ENCODE measurements around the gene TGFA.

TGFA gene

GRCh38 chr2:70461981-70462876 is 91.4 kb downstream of the TGFA start:
- DNase-seq: no peak

GRCh38 chr2:70461414-70461813 is 92.2 kb downstream of the TGFA start:
- no peak for DNase-seq

- DNase-seq: no peak
Measured at GRCh38 chr2:70460333-70460732, 93.3 kb downstream of the TGFA start.

GRCh38 chr2:70458661-70459060 is 95.0 kb downstream of the TGFA start:
- DNase-seq: no peak

- no peak for DNase-seq
Measured at GRCh38 chr2:70456585-70457495, 96.8 kb downstream of the TGFA start.

GRCh38 chr2:70454936-70455544 is 98.6 kb downstream of the TGFA start:
- no peak for DNase-seq

DNA sequence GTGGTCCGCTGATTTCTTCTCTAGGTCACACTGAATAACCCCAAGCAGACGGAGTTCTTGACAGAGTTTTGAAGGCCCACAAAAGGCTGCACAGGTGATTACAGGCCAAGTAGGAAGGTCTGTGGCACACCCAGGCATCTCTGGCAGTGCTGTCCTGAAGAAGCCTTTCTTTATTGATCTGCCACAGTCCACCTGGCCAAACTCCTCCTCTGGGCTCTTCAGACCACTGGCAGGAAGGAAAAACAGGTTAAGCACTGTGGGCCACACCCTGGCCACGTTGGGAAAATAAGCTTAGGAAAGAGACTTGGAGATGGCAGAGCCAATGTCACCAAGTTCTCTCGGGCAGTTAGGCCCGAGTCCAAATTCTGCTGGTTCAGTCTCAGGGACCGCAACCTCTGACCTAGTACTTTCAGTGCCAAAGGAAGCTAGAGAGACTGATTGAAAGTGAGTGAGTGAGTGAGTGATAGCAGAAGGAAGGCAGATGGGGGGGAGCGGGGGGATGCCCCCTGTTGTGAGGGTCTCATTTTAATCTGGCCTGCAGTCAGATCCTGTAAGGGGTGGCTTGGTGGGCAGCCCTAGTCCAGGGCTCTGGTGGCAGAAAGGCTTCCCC is 102.9 kb downstream of the TGFA start:
- DNase-seq: no peak

GRCh38 chr2:70448041-70448440 is 105.6 kb downstream of the TGFA start:
- no peak for DNase-seq

DNA sequence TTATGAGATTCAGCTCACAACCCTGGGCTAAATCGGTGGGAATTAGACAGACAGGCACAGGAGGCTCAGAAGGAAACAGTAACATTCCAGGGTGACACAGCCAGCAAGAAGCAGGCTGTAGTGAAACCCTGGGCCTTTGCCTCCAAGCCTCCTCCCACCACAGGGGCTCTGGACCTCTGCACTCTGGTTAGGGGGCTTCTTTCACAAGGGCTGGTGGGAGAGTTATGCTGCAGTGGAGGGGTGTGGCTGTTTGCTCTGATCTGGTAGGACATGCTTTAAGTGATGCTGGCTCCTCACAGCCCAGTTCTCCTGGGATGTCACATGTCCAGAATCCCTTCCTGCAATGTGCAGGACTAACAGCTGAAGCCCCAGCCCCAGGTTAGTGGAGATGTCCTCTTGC is 109.9 kb downstream of the TGFA start:
- no peak for DNase-seq

- no peak for DNase-seq
Measured at GRCh38 chr2:70443078-70443465, 110.6 kb downstream of the TGFA start.

DNA sequence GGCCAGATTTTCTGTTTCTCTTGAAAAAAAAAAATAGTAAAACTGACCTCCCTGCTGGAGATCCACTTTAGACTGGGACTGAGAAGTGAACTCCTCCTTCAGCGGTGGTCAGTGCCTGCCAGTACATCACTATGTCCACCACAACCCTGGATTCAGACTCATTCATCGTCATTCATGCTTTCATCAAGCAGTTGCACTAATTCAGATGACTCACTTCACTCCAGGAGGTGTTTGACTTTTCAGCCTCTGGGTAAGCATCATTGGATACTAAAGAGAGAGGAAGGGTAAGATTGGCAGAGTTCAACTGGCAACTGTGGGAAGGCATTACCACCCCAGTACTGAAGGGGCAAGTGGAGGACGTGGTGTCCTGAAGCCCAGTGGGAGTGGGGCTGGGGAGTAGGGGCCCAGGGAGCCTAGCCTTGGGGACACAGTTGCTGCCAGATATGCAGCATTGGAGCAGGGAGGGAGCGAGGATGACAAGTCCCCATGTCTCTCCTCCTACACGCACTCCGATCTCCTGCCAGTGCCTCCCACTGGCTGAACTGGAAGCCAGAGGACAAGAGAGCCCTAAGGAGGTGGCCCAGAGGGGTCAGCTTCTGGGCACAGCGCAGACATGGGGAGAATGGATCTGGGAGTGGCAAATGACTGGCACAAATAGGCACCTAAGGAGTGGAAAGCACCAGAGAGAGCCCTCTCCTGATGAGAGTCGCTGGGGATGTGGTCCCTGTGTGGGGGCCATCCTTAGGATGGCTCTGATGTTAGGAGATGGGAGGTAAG is 111.1 kb downstream of the TGFA start:
- no peak for DNase-seq

GRCh38 chr2:70440621-70441020 is 113.0 kb downstream of the TGFA start:
- DNase-seq: no peak

DNA sequence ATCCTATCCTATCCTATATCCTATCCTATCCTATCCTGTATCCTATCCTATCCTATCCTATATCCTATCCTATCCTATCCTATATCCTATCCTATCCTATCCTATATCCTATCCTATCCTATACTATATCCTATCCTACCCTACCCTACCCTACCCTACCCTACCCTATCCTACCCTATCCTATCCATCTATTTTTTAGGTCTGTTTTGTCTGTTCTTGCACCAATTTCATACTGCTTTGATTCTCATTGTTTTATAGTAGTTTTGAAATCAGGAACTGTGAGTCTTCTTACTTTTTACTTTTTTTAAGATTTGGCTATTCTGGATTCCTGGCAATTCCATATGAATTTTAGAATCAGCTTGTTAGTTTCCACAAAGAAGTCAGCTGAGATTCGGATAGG is 118.5 kb downstream of the TGFA start:
- no peak for DNase-seq

GRCh38 chr2:70433315-70433714 is 120.3 kb downstream of the TGFA start:
- DNase-seq: no peak

- no peak for DNase-seq
Measured at GRCh38 chr2:70431716-70432347, 121.8 kb downstream of the TGFA start.

GRCh38 chr2:70426341-70426740 is 127.3 kb downstream of the TGFA start:
- no peak for DNase-seq

DNA sequence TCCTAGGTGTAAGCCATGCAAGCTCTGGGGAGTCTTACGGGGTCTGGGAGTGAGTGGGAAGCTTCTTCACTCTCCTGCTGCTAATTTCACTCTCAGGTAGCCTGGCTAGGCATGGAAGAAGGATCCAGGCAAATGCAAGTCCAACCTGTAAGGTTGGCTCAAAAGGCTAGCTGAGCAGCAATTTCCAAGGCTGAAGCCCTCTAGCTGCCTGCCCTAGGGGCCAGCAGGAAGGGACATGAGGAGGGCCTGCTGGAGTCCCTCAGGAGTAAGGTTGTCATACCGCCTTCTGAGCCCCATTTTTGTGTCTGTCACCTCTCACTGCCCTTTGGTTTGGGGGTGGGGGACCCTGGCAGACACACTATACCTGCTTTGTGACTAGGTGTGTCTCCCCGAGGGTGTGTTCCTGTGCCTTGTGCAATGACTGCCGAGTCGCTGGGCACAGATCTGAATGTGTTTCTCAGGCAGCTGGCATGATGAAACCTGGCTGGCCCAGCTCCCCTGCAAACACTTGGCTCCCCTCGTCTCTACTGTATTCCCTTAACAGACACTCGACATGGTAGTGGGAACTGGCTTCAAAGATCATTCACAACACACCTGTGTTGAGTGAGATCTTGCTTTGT is 127.8 kb downstream of the TGFA start:
- no peak for DNase-seq

DNA sequence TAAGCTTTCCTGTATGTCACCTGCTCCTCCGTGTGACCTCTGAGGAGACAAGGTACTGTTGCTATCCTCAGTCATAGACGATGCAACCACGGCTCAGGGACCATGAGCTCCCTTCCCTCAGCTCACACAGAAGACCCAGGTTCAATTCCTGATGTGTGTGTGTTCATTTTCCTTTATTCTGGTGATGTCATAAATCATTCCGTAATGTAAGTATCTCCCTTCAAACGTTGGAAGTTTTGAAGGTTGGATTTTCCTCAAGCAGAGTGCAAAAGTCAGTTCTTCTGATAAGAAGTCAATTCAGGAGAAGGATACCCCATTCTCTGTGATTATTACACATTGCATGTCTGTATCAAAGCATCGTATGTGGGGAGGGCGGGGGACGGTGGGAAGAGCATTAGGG is 132.9 kb downstream of the TGFA start:
- DNase-seq: no peak

GRCh38 chr2:70420143-70420542 is 133.5 kb downstream of the TGFA start:
- DNase-seq: no peak

GRCh38 chr2:70418514-70418913 is 135.1 kb downstream of the TGFA start:
- DNase-seq: no peak

DNA sequence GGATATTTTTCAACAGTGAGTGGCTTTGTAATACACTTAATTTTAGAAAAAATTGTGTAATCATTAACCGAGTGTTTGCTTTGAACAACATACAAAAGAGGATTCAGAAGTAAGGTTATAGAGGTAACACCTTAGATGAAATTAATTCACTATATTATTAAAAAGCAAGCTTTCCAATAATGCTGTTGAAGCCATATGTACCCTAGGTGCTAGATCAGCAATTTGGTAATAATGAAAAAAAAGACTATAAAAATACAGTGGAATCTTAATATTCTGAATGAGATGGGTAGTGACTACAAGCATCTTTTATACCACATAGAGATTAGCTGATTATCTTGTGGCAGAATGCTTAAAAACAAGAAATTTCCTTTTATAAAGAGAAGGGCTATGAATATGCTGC is 136.6 kb downstream of the TGFA start:
- no peak for DNase-seq
